Measurements from ENCODE around the gene SFRP4.

Gene SFRP4

GRCh38 chr7:37942934-37943610, 26.5 kb upstream of the SFRP4 start:
- no peak for DNase-seq (ENCODE audit: extremely low read depth, low read depth)
- no peak overlapping the region for H3K4me3 ChIP-seq (replicated peaks; ENCODE audit: low read depth, low read length)
- no peak for TF ChIP-seq CTCF (IDR thresholded peaks at IDR 0.05; ENCODE audit: low read depth, low read length, missing control alignments)

GRCh38 chr7:37933018-37933566, 16.5 kb upstream of the SFRP4 start:
- TF ChIP-seq CTCF (IDR thresholded peaks at IDR 0.05; ENCODE audit: low read depth, low read length, missing control alignments), result no peak
- H3K4me3 ChIP-seq (replicated peaks; ENCODE audit: low read depth, low read length), result no peak overlapping the region
- no peak for DNase-seq (ENCODE audit: extremely low read depth, low read depth)

- TF ChIP-seq CTCF (IDR thresholded peaks at IDR 0.05; ENCODE audit: low read depth, low read length, missing control alignments), result no peak
- no peak for DNase-seq (ENCODE audit: extremely low read depth, low read depth)
- no peak overlapping the region for H3K4me3 ChIP-seq (replicated peaks; ENCODE audit: low read depth, low read length)
Measured at GRCh38 chr7:37932543-37932942, 15.9 kb upstream of the SFRP4 start.

- H3K4me3 ChIP-seq (replicated peaks; ENCODE audit: low read depth, low read length), result no peak overlapping the region
- DNase-seq (ENCODE audit: extremely low read depth, low read depth), result no peak
- TF ChIP-seq CTCF (IDR thresholded peaks at IDR 0.05; ENCODE audit: low read depth, low read length, missing control alignments), result no peak
Measured at GRCh38 chr7:37930226-37930948, 13.8 kb upstream of the SFRP4 start.

- no peak for TF ChIP-seq CTCF (IDR thresholded peaks at IDR 0.05; ENCODE audit: low read depth, low read length, missing control alignments)
- no peak for DNase-seq (ENCODE audit: extremely low read depth, low read depth)
- H3K4me3 ChIP-seq (replicated peaks; ENCODE audit: low read depth, low read length), result no peak overlapping the region
Measured at GRCh38 chr7:37928878-37929277, 12.3 kb upstream of the SFRP4 start.

GRCh38 chr7:37927773-37928444, 11.3 kb upstream of the SFRP4 start:
- H3K4me3 ChIP-seq (replicated peaks; ENCODE audit: low read depth, low read length), result no peak overlapping the region
- TF ChIP-seq CTCF (IDR thresholded peaks at IDR 0.05; ENCODE audit: low read depth, low read length, missing control alignments), result no peak
- DNase-seq (ENCODE audit: extremely low read depth, low read depth), result no peak
